Measurements from ENCODE around the gene HSPG2. TPM values are rescaled to one million over a fixed set of nuclear protein-coding genes. Genes with fewer than 3 reads are reported as not detected.

The HSPG2 gene
- total and polyA plus RNA-seq, 2 of the 13 experiments (the other 11 are each of a cell fraction or from before 2014, with no cell fraction given): 9.1 to 13.1 TPM

GRCh38 chr1:21963477-21964217, 26.5 kb upstream of the HSPG2 start (continued):
- TF ChIP-seq TEF (CRISPR knock-in tag; IDR thresholded peaks at IDR 0.05): no peak
- TF ChIP-seq THAP9 (CRISPR knock-in tag; IDR thresholded peaks at IDR 0.05; ENCODE audit: borderline replicate concordance): no peak; the same call in 1 of the 2 replicates
- no peak for TF ChIP-seq FOXM1 (CRISPR knock-in tag; IDR thresholded peaks at IDR 0.05)
- no peak for TF ChIP-seq AHR (CRISPR knock-in tag; IDR thresholded peaks at IDR 0.05)
- TF ChIP-seq ZZZ3 (CRISPR knock-in tag; IDR thresholded peaks at IDR 0.05; ENCODE audit: borderline replicate concordance): no peak
- no peak for TF ChIP-seq EED (CRISPR knock-in tag; IDR thresholded peaks at IDR 0.05)
- no peak for TF ChIP-seq ZNF225 (CRISPR knock-in tag; IDR thresholded peaks at IDR 0.05)
- no peak for TF ChIP-seq ZNF10 (CRISPR knock-in tag; IDR thresholded peaks at IDR 0.05; ENCODE audit: borderline replicate concordance, low read depth)
- no peak for TF ChIP-seq ZBTB2 (CRISPR knock-in tag; IDR thresholded peaks at IDR 0.05; ENCODE audit: low read depth)
- no peak for TF ChIP-seq USF2 (IDR thresholded peaks at IDR 0.05; ENCODE audit: low read depth, low read length)
- no peak for TF ChIP-seq USF2 (CRISPR knock-in tag; IDR thresholded peaks at IDR 0.05; ENCODE audit: borderline replicate concordance)
- TF ChIP-seq PATZ1 (CRISPR knock-in tag; IDR thresholded peaks at IDR 0.05): peak; percentile 38
- TF ChIP-seq ZNF780A (CRISPR knock-in tag; IDR thresholded peaks at IDR 0.05): no peak
- peak; percentile 28; the same call in 1 of the 2 replicates for TF ChIP-seq ELF1 (CRISPR knock-in tag; IDR thresholded peaks at IDR 0.05)
- 0 out of 2 replicates have a peak, but pooled peaks have one; percentile 28 for TF ChIP-seq ZBTB7B (CRISPR knock-in tag; IDR thresholded peaks at IDR 0.05)
- no peak for TF ChIP-seq ZFP37 (CRISPR knock-in tag; IDR thresholded peaks at IDR 0.05; ENCODE audit: borderline replicate concordance)
- no peak for TF ChIP-seq ZNF607 (CRISPR knock-in tag; IDR thresholded peaks at IDR 0.05; ENCODE audit: borderline replicate concordance)
- TF ChIP-seq NPAS2 (CRISPR knock-in tag; IDR thresholded peaks at IDR 0.05; ENCODE audit: borderline replicate concordance): no peak
- TF ChIP-seq RFX5 (IDR thresholded peaks at IDR 0.05; ENCODE audit: low read depth, low read length): no peak
- TF ChIP-seq MXD3 (CRISPR knock-in tag; IDR thresholded peaks at IDR 0.05): no peak
